Activated CD8-positive, alpha-beta T cell treated with anti-CD3 and anti-CD28 coated beads for 36 hours (primary cell): Measurements from ENCODE around the gene PGBD4. TPM values are rescaled to one million over a fixed set of nuclear protein-coding genes. Genes with fewer than 3 reads are reported as not detected.

Experiments
- ATAC-seq: fragments of 200-7000 bp; cut with Tn5 transposase; one replicate; pipeline ENCODE4 v1.10.0; 2021; ENCODE audit warnings: mild to moderate bottlenecking, moderate library complexity
- CTCF ChIA-PET: fragments of 350-600 bp; sonication (Branson Sonifier 250); formaldehyde crosslinking; loops from one replicate; lab custom pipeline; 2021; ENCODE audit warnings: antibody characterized with exemption; lab: Charles Lee
- POLR2A ChIA-PET: fragments of 350-600 bp; sonication (Branson Sonifier 250); formaldehyde crosslinking; loops from one replicate; lab custom pipeline; 2021; ENCODE audit warnings: antibody characterized with exemption; lab: Charles Lee
- DNase-seq: peaks from one replicate; pipeline ENCODE4 v3.0.0-alpha.2; 2020
- H3K27ac Mint-ChIP-seq: one replicate; pipeline ENCODE4 v1.8.0; 2021; ENCODE audit warnings: mild to moderate bottlenecking, mixed read lengths
- H3K27me3 Mint-ChIP-seq: one replicate; pipeline ENCODE4 v1.8.0; 2021; ENCODE audit warnings: mixed read lengths
- H3K36me3 Mint-ChIP-seq: one replicate; pipeline ENCODE4 v1.8.0; 2021; ENCODE audit warnings: low read depth, mixed read lengths
- H3K4me1 Mint-ChIP-seq: one replicate; pipeline ENCODE4 v1.8.0; 2021; ENCODE audit warnings: low read depth, mixed read lengths
- H3K4me3 Mint-ChIP-seq: one replicate; pipeline ENCODE4 v1.8.0; 2021; ENCODE audit warnings: mild to moderate bottlenecking, moderate library complexity, mixed read lengths
- H3K9me3 Mint-ChIP-seq: one replicate; pipeline ENCODE4 v1.8.0; 2021; ENCODE audit warnings: mixed read lengths
- CTCF ChIP-seq: fragments of 200-600 bp; IDR thresholded peaks from one replicate; pipeline ENCODE4 v1.8.0; 2022; ENCODE audit warnings: antibody characterized with exemption, mild to moderate bottlenecking
- intact Hi-C: fragments of 100-400 bp; cut with micrococcal nuclease; formaldehyde crosslinking; loops from one replicate; pipeline ENCODE4 v1.10.0; 2022
- total RNA-seq, 2 experiments: library from RNA; stranded (reverse); gene quantifications; one replicate each; pipeline ENCODE4 v1.2.3, GENCODE V29; 2021

Gene PGBD4
- total RNA-seq, 2 experiments from 2014 or later: 2.6 to 2.7 TPM

DNA sequence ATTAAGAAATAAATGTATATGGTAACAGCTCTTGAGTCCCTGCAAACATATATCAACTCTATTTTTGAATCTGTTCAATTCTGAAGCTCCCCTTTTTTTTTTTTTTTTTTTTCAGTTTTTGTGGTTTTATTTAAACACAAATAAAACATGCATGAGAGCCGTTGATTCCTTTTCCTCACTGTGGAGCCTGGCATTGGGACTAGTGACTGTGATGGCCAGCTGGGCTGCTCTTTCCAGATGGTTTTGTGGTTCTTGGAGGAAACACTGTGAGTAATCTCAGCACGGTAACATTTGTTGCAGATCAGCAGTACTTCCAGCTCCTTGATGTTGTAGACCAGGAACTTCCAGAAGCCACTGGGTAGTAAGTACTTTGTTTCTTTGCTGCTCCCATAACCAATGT is 16.1 kb upstream of the PGBD4 start:
- no peaks in the 10 kb centered on the region for H3K9me3 Mint-ChIP-seq
- H3K36me3 Mint-ChIP-seq: peaks cover 23% of the 10 kb centered on the region

DNA sequence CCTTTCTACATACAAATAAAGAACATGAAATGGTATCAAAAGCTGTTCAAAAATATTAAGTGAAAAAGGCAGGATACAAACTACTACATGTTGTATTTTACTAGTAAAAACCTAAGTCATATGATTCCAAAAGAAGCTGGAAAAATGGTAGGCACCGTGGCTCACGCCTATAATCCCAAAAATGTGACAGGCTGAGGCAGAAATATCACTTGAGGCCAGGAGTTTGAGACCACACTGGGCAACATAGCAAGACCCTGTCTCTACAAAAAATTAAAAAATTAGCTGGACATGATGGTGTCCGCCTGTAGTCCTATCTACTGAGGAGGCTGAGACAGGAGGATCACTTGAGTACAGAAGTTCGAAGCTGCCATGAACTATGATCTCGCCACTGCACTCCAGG is 2.0 kb upstream of the PGBD4 start:
- DNase-seq (no peak), ATAC-seq (no peak)
- H3K4me3 Mint-ChIP-seq: peak overlapping the region; percentile 100
- no peaks in the 10 kb centered on the region for H3K27me3 Mint-ChIP-seq
- ChIA-PET CTCF (interaction anchor here (1.4 kb wide), 2 partner anchors 37 to 110 kb away, joined by 4 to 5 read pairs; partner anchors contain the start of gene KATNBL1), POLR2A (interaction anchor here (0.7 to 1.1 kb wide), 3 partner anchors 13 to 179 kb away, joined by 3 to 4 read pairs (median 3); no protein-coding TSS in a partner anchor)
- peak overlapping the region; percentile 42 for H3K27ac Mint-ChIP-seq
- H3K9me3 Mint-ChIP-seq: peaks cover 14% of the 10 kb centered on the region
- TF ChIP-seq CTCF: no peak
- peaks cover 40% of the 10 kb centered on the region for H3K36me3 Mint-ChIP-seq
- peaks cover 28% of the 10 kb centered on the region for H3K4me1 Mint-ChIP-seq
- intact Hi-C loops: loop anchor here (5.0 kb wide), 1 partner anchor 122 kb away; no protein-coding TSS in a partner anchor

More for the DNA sequence above, 16.1 kb upstream of the PGBD4 start:
- Mint-ChIP-seq H3K27me3 (no peaks in the 10 kb centered on the region), H3K4me1 (no peaks in the 10 kb centered on the region), H3K4me3 (no peak overlapping the region), H3K27ac (no peak overlapping the region)
- POLR2A ChIA-PET: interaction anchor here (0.8 to 1.1 kb wide), 2 partner anchors 8 to 10 kb away, joined by 3 read pairs; no protein-coding TSS in a partner anchor
- TF ChIP-seq CTCF: no peak
- ATAC-seq (no peak), DNase-seq (no peak)
- intact Hi-C loops: no loop called here
- CTCF ChIA-PET: no interaction called here

- DNase-seq: no peak
- POLR2A ChIA-PET: interaction anchor here (0.6 to 2.1 kb wide), 9 partner anchors 13 to 852 kb away, joined by 3 to 9 read pairs (median 4); partner anchors contain the start of genes AVEN, EMC4, KATNBL1 and LPCAT4
- intact Hi-C loops: loop anchor here (5.0 kb wide), 1 partner anchor 120 kb away; no protein-coding TSS in a partner anchor
- Mint-ChIP-seq H3K9me3 (peaks cover 17% of the 10 kb centered on the region), H3K27ac (peak overlapping the region; percentile 99), H3K36me3 (peaks cover 37% of the 10 kb centered on the region), H3K27me3 (no peaks in the 10 kb centered on the region), H3K4me3 (peak overlapping the region; percentile 100), H3K4me1 (peaks cover 24% of the 10 kb centered on the region)
- CTCF ChIA-PET: interaction anchor here (1.0 to 2.0 kb wide), 4 partner anchors 40 to 266 kb away, joined by 3 to 13 read pairs (median 3); partner anchors contain the start of gene KATNBL1
- ATAC-seq: no peak
- no peak for TF ChIP-seq CTCF
Observed at GRCh38 chr15:34102175-34102925, 467 bp downstream of the PGBD4 start.

DNA sequence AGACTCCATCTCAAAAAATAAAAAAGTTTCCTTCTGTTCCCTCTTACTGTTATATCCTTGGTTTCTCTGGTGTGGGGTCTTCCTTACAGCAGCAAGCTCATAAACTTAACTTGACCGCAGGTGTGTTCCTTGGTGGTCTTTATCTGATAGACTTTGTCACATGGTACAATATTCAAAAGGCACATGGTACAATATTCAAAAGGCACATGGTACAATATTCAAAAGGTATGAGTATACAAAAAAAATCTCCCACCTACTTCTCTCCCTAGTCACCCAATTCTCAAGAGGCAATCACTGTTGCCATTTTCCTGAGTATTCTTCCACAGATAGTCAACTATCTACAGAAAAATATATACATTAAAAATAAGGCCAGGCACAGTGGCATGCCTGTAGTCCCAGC is 4.5 kb downstream of the PGBD4 start:
- intact Hi-C loops: no loop called here
- Mint-ChIP-seq H3K36me3 (peaks cover 33% of the 10 kb centered on the region), H3K4me1 (peaks cover 8% of the 10 kb centered on the region), H3K27me3 (no peaks in the 10 kb centered on the region), H3K27ac (no peak overlapping the region), H3K9me3 (peaks cover 17% of the 10 kb centered on the region), H3K4me3 (no peak overlapping the region)
- ATAC-seq: no peak
- POLR2A ChIA-PET: no interaction called here
- no peak for TF ChIP-seq CTCF
- no peak for DNase-seq
- CTCF ChIA-PET: interaction anchor here (8.5 kb wide), 1 partner anchor 104 kb away, joined by 69 read pairs; the partner anchor contains the start of gene KATNBL1

- H3K9me3 Mint-ChIP-seq: peaks cover 17% of the 10 kb centered on the region
- H3K27ac Mint-ChIP-seq: no peak overlapping the region
- no peak overlapping the region for H3K4me3 Mint-ChIP-seq
- H3K4me1 Mint-ChIP-seq: peaks cover 6% of the 10 kb centered on the region
- TF ChIP-seq CTCF: no peak
- intact Hi-C loops: no loop called here
- no peak for ATAC-seq
- POLR2A ChIA-PET: no interaction called here
- no peaks in the 10 kb centered on the region for H3K27me3 Mint-ChIP-seq
- peaks cover 28% of the 10 kb centered on the region for H3K36me3 Mint-ChIP-seq
- no peak for DNase-seq
- CTCF ChIA-PET: interaction anchor here (8.5 kb wide), 1 partner anchor 103 kb away, joined by 69 read pairs; the partner anchor contains the start of gene KATNBL1
Observed at GRCh38 chr15:34107315-34107714, 5.4 kb downstream of the PGBD4 start.
